Astrocyte (in vitro differentiated cells and primary cell): ENCODE data around the gene ARHGAP12. TPM values are rescaled to one million over a fixed set of nuclear protein-coding genes. Genes with fewer than 3 reads are reported as not detected.

Experiments used
- DNase-seq: peaks from one replicate; pipeline ENCODE4 v3.0.0-alpha.2; 2010; ENCODE audit warnings: low read depth
- FAIRE-seq: peaks from 2 replicates; lab custom pipeline; 2011; peaks lifted over from hg19 to GRCh38; lab: Jason Lieb, UNC
- H2AFZ ChIP-seq: 2 replicates; pipeline ENCODE4 v1.6.0; 2012; ENCODE audit warnings: low read depth, low read length, inconsistent platforms
- H3K27ac ChIP-seq: 2 replicates; pipeline ENCODE4 v1.5.1; 2011; ENCODE audit warnings: low read depth, low read length, inconsistent platforms
- H3K27me3 ChIP-seq: 2 replicates; pipeline ENCODE4 v1.6.0; 2011; ENCODE audit warnings: low read length, inconsistent platforms; ENCODE audit not compliant: insufficient read depth
- H3K36me3 ChIP-seq: 2 replicates; pipeline ENCODE4 v1.5.1; 2011; ENCODE audit warnings: low read length, inconsistent platforms; ENCODE audit not compliant: insufficient read depth
- H3K4me1 ChIP-seq: 2 replicates; pipeline ENCODE4 v1.5.1; 2011; ENCODE audit warnings: low read length, inconsistent platforms; ENCODE audit not compliant: insufficient read depth
- H3K4me2 ChIP-seq: 2 replicates; pipeline ENCODE4 v1.6.0; 2012; ENCODE audit warnings: low read length, inconsistent platforms
- H3K4me3 ChIP-seq: 2 replicates; pipeline ENCODE4 v1.5.1; 2011; ENCODE audit warnings: low read depth, mild to moderate bottlenecking, low read length, inconsistent platforms; ENCODE audit not compliant: insufficient read depth
- H3K79me2 ChIP-seq: 2 replicates; pipeline ENCODE4 v1.6.0; 2012; ENCODE audit warnings: mild to moderate bottlenecking, low read length, inconsistent platforms; ENCODE audit not compliant: insufficient read depth
- H3K9ac ChIP-seq: 2 replicates; pipeline ENCODE4 v1.6.0; 2012; ENCODE audit warnings: mild to moderate bottlenecking, low read length, inconsistent platforms
- H3K9me3 ChIP-seq: 2 replicates; pipeline ENCODE4 v1.5.1; 2012; ENCODE audit warnings: low read depth, mild to moderate bottlenecking, low read length, inconsistent platforms; ENCODE audit not compliant: insufficient read depth
- H4K20me1 ChIP-seq: 2 replicates; pipeline ENCODE4 v1.6.0; 2012; ENCODE audit warnings: low read length, inconsistent platforms; ENCODE audit not compliant: insufficient read depth
- H3K27ac Mint-ChIP-seq: one replicate; pipeline ENCODE4 v1.8.0; 2021; ENCODE audit warnings: mild to moderate bottlenecking, mixed read lengths; ENCODE audit not compliant: unreplicated experiment
- H3K27me3 Mint-ChIP-seq: one replicate; pipeline ENCODE4 v1.8.0; 2021; ENCODE audit warnings: low read depth, mixed read lengths; ENCODE audit not compliant: unreplicated experiment
- H3K36me3 Mint-ChIP-seq: one replicate; pipeline ENCODE4 v1.8.0; 2021; ENCODE audit warnings: low read depth, mixed read lengths; ENCODE audit not compliant: unreplicated experiment
- H3K4me1 Mint-ChIP-seq: one replicate; pipeline ENCODE4 v1.8.0; 2021; ENCODE audit warnings: low read depth, mixed read lengths; ENCODE audit not compliant: unreplicated experiment
- H3K4me3 Mint-ChIP-seq: one replicate; pipeline ENCODE4 v1.8.0; 2021; ENCODE audit warnings: mild to moderate bottlenecking, moderate library complexity, mixed read lengths; ENCODE audit not compliant: unreplicated experiment
- H3K9me3 Mint-ChIP-seq: one replicate; pipeline ENCODE4 v1.8.0; 2021; ENCODE audit warnings: mild to moderate bottlenecking, mixed read lengths; ENCODE audit not compliant: unreplicated experiment
- EZH2 ChIP-seq: IDR thresholded peaks from 2 replicates; pipeline ENCODE4 v1.6.1; 2012; ENCODE audit warnings: mild to moderate bottlenecking, low read length, inconsistent platforms; ENCODE audit not compliant: insufficient read depth
- total RNA-seq: library from RNA; stranded (reverse); gene quantifications from 2 replicates; pipeline ENCODE4 v1.2.1, GENCODE V29; 2021
- TF ChIP-seq, protein P1 (sequence below): IDR thresholded peaks from 2 replicates; pipeline ENCODE4 v1.5.1; 2011; ENCODE audit warnings: low read depth, mild to moderate bottlenecking, inconsistent platforms, low read length, moderate library complexity; ENCODE audit not compliant: insufficient read depth

ARHGAP12 gene
- total RNA-seq, 1 donor from 2014 or later, result 24.9 TPM

DNA sequence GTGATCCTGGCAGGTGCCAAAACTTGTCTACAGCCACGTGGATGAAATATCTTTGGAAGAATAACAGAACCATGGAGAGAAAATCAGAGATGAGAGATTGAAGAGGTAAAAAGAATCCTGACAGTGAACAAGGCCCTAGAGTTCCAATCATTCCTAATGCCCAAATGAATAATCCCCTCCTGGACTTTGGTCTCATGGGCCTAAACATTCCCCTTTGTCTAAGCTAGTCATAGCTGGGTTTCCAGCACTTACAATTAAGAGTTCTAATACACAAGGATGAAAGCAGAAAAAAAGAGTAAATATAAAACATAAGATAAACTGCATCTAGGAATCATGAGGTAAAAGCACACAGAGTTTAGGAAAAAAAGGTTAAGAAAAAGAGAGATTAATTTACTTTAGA lies 40.2 kb downstream of the ARHGAP12 start:
- H3K9me3 Mint-ChIP-seq, result peaks cover 6% of the 10 kb centered on the region
- Histone ChIP-seq H3K4me2 (no peak overlapping the region), H3K9me3 (no peaks in the 10 kb centered on the region), H2AFZ (no peak overlapping the region), H4K20me1 (peaks cover 17% of the 10 kb centered on the region), H3K36me3 (no peaks in the 10 kb centered on the region), H3K27me3 (no peaks in the 10 kb centered on the region), H3K4me1 (no peaks in the 10 kb centered on the region), H3K9ac (no peak overlapping the region), H3K79me2 (peaks cover 43% of the 10 kb centered on the region), H3K4me3 (no peak overlapping the region), H3K27ac (no peak overlapping the region)
- FAIRE-seq, result no peak
- peaks cover 12% of the 10 kb centered on the region for H3K4me1 Mint-ChIP-seq
- no peak for DNase-seq
- no peaks in the 10 kb centered on the region for H3K27me3 Mint-ChIP-seq
- H3K27ac Mint-ChIP-seq, result no peak overlapping the region
- no peak overlapping the region for H3K4me3 Mint-ChIP-seq
- peaks cover 12% of the 10 kb centered on the region for H3K36me3 Mint-ChIP-seq
- no peak for TF ChIP-seq EZH2
- TF ChIP-seq, protein P1, sequence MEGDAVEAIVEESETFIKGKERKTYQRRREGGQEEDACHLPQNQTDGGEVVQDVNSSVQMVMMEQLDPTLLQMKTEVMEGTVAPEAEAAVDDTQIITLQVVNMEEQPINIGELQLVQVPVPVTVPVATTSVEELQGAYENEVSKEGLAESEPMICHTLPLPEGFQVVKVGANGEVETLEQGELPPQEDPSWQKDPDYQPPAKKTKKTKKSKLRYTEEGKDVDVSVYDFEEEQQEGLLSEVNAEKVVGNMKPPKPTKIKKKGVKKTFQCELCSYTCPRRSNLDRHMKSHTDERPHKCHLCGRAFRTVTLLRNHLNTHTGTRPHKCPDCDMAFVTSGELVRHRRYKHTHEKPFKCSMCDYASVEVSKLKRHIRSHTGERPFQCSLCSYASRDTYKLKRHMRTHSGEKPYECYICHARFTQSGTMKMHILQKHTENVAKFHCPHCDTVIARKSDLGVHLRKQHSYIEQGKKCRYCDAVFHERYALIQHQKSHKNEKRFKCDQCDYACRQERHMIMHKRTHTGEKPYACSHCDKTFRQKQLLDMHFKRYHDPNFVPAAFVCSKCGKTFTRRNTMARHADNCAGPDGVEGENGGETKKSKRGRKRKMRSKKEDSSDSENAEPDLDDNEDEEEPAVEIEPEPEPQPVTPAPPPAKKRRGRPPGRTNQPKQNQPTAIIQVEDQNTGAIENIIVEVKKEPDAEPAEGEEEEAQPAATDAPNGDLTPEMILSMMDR, result no peak

DNA sequence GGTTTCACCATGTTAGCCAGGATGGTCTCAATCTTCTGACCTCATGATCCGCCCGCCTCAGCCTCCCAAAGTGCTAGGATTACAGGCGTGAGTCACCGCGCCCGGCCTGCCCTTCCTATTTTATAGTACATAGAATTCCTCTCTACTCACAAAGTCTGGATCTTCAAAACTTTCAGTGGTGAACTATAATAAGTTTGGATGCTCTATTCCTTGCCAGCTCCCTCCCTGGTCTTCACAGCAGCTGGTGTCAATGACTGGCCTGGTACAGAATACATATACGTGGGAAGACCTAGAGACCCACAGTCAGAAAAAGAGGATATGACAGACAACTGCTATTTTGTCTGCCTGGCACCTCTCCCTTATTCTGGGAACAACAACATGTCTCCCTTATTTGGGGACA lies 40.8 kb downstream of the ARHGAP12 start:
- TF ChIP-seq EZH2, result no peak
- TF ChIP-seq, protein P1, result no peak
- no peak for DNase-seq
- Histone ChIP-seq H3K4me1 (no peaks in the 10 kb centered on the region), H3K79me2 (peaks cover 43% of the 10 kb centered on the region), H3K9ac (no peak overlapping the region), H3K27me3 (no peaks in the 10 kb centered on the region), H3K4me2 (no peak overlapping the region), H2AFZ (no peak overlapping the region), H3K9me3 (no peaks in the 10 kb centered on the region), H4K20me1 (peaks cover 17% of the 10 kb centered on the region), H3K27ac (no peak overlapping the region), H3K4me3 (no peak overlapping the region), H3K36me3 (no peaks in the 10 kb centered on the region)
- Mint-ChIP-seq H3K27me3 (no peaks in the 10 kb centered on the region), H3K4me3 (no peak overlapping the region), H3K4me1 (peaks cover 17% of the 10 kb centered on the region), H3K27ac (peak overlapping the region; percentile 54), H3K36me3 (peaks cover 12% of the 10 kb centered on the region), H3K9me3 (peaks cover 6% of the 10 kb centered on the region)
- FAIRE-seq, result peak; percentile 34

DNA sequence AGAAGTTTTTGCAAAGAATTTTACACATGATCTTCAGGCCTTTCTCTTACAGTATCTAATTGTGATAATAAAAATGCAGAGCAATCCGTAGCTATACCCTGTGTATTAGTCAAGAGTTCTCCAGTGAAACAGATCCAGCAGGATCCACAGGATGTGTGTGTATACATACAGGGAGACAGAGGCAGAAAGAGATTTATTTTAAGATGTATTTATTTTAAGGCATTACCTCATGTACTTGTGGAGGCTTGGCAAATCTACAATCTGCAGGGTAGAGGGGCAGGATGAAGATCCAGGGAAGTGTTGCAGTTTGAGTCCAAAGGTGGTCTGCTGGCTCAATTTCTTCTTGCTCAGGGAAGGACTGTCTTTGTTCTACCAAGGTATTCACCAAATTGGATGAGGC lies 41.7 kb downstream of the ARHGAP12 start:
- H3K4me2 ChIP-seq, result no peak overlapping the region
- H3K4me3 ChIP-seq, result no peak overlapping the region
- H3K9ac ChIP-seq, result no peak overlapping the region
- H2AFZ ChIP-seq, result no peak overlapping the region
- TF ChIP-seq, protein P1, result no peak
- TF ChIP-seq EZH2, result no peak
- H3K79me2 ChIP-seq, result peaks cover 43% of the 10 kb centered on the region
- H3K9me3 ChIP-seq, result no peaks in the 10 kb centered on the region
- H3K27ac ChIP-seq, result no peak overlapping the region
- Mint-ChIP-seq H3K27me3 (no peaks in the 10 kb centered on the region), H3K4me3 (no peak overlapping the region), H3K27ac (no peak overlapping the region), H3K9me3 (peaks cover 6% of the 10 kb centered on the region), H3K36me3 (peaks cover 7% of the 10 kb centered on the region), H3K4me1 (peaks cover 21% of the 10 kb centered on the region)
- H3K4me1 ChIP-seq, result no peaks in the 10 kb centered on the region
- DNase-seq, result no peak
- no peaks in the 10 kb centered on the region for H3K36me3 ChIP-seq
- no peaks in the 10 kb centered on the region for H3K27me3 ChIP-seq
- peaks cover 17% of the 10 kb centered on the region for H4K20me1 ChIP-seq
- no peak for FAIRE-seq
